K562 (cell line): Measurements from ENCODE around the gene EPHB4. TPM values are rescaled to one million over a fixed set of nuclear protein-coding genes. Genes with fewer than 3 reads are reported as not detected.

Source experiments
- ARHGAP35 ChIP-seq: fragments of 450-650 bp; IDR thresholded peaks from 2 replicates; pipeline ENCODE4 v1.6.1; 2018; ENCODE audit not compliant: partially characterized antibody
- C11orf30 ChIP-seq: fragments of 450-650 bp; IDR thresholded peaks from 2 replicates; pipeline ENCODE4 v1.6.1; 2016; ENCODE audit warnings: low read depth, mild to moderate bottlenecking
- EZH2 ChIP-seq: IDR thresholded peaks from 2 replicates; pipeline ENCODE4 v1.6.1; 2012; ENCODE audit warnings: low read depth, mild to moderate bottlenecking, inconsistent platforms, low read length, borderline replicate concordance
- HNRNPH1 ChIP-seq: fragments of 200-400 bp; formaldehyde crosslinking; optimal IDR thresholded peaks from 2 replicates; pipeline ENCODE3; 2017; ENCODE audit warnings: low read depth, mild to moderate bottlenecking, low read length, moderate library complexity
- KAT7 ChIP-seq: sonication (generic); formaldehyde crosslinking; IDR thresholded peaks from 2 replicates; pipeline ENCODE4 v1.8.0; 2022; ENCODE audit warnings: missing genetic modification reagents, mild to moderate bottlenecking, borderline replicate concordance
- KLF13 ChIP-seq: fragments of 450-650 bp; IDR thresholded peaks from 2 replicates; pipeline ENCODE4 v1.6.1; 2016; ENCODE audit warnings: missing genetic modification characterization, low read depth, mild to moderate bottlenecking, missing compliant biosample characterization, moderate library complexity, borderline replicate concordance
- MEF2A ChIP-seq: IDR thresholded peaks from 2 replicates; pipeline ENCODE4 v1.6.1; 2011; ENCODE audit warnings: low read depth, mild to moderate bottlenecking, low read length, moderate library complexity; ENCODE audit not compliant: control insufficient read depth
- MTA1 ChIP-seq: fragments of 450-650 bp; IDR thresholded peaks from 2 replicates; pipeline ENCODE4 v1.6.1; 2017; ENCODE audit warnings: borderline replicate concordance
- NCOR1 ChIP-seq: fragments of 450-650 bp; IDR thresholded peaks from 2 replicates; pipeline ENCODE4 v1.6.1; 2016; ENCODE audit warnings: mild to moderate bottlenecking, moderate library complexity
- NR3C1 ChIP-seq: sonication (generic); formaldehyde crosslinking; IDR thresholded peaks from 2 replicates; pipeline ENCODE4 v1.8.1; 2022; ENCODE audit warnings: missing genetic modification reagents
- NUFIP1 ChIP-seq: fragments of 450-650 bp; IDR thresholded peaks from 2 replicates; pipeline ENCODE4 v1.6.1; 2018; ENCODE audit not compliant: partially characterized antibody
- POLR2A ChIP-seq: fragments of 450-650 bp; conservative IDR thresholded peaks from 2 replicates; pipeline ENCODE4 v1.6.1; 2016
- RAD51 ChIP-seq: fragments of 450-650 bp; IDR thresholded peaks from 2 replicates; pipeline ENCODE4 v1.7.1; 2016; ENCODE audit warnings: low read depth, mild to moderate bottlenecking, borderline replicate concordance
- RBFOX2 ChIP-seq: fragments of 200-400 bp; formaldehyde crosslinking; IDR thresholded peaks from 2 replicates; pipeline ENCODE4 v1.6.1; 2017; ENCODE audit warnings: low read depth, mild to moderate bottlenecking, low read length, moderate library complexity
- RBM39 ChIP-seq: fragments of 200-400 bp; formaldehyde crosslinking; optimal IDR thresholded peaks from 2 replicates; pipeline ENCODE3; 2018; ENCODE audit warnings: low read depth, low read length
- RFX5 ChIP-seq: IDR thresholded peaks from 2 replicates; pipeline ENCODE4 v1.6.1; 2011; ENCODE audit warnings: low read depth, mild to moderate bottlenecking, improper control_type of control experiment, low read length
- SMAD2 ChIP-seq: fragments of 150-350 bp; IDR thresholded peaks from 2 replicates; pipeline ENCODE4 v1.6.1; 2014; ENCODE audit warnings: low read depth, mild to moderate bottlenecking, low read length
- SMARCA5 ChIP-seq: fragments of 450-650 bp; IDR thresholded peaks from 2 replicates; pipeline ENCODE4 v1.6.1; 2016
- STAG1 ChIP-seq: sonication (generic); formaldehyde crosslinking; IDR thresholded peaks from 2 replicates; pipeline ENCODE4 v1.5.0; 2020; ENCODE audit warnings: missing genetic modification reagents, borderline replicate concordance
- ZNF23 ChIP-seq: fragments of 250-450 bp; sonication (Bioruptor Pico); IDR thresholded peaks from 2 replicates; pipeline ENCODE4 v1.4.0; 2020; ENCODE audit warnings: mild to moderate bottlenecking
- ZNF3 ChIP-seq: fragments of 250-450 bp; sonication (Bioruptor Pico); IDR thresholded peaks from 2 replicates; pipeline ENCODE4 v1.5.0; 2021; ENCODE audit warnings: mild to moderate bottlenecking, moderate library complexity
- ZNF324 ChIP-seq: fragments of 250-450 bp; sonication (Bioruptor Pico); IDR thresholded peaks from 2 replicates; pipeline ENCODE4 v1.4.0; 2020; ENCODE audit warnings: mild to moderate bottlenecking
- polyA plus RNA-seq, 8 experiments: library from polyadenylated mRNA; depleted of rRNA in 4 of 8; stranded (reverse) in 5 of 8; unstranded in 3 of 8; fragments of >200 nt; fragmentation: Nextera tagmentation in 2 of 8; fragmentation: Illumina TruSeq in 1 of 8; extraction: Ambion mirVana in 2 of 8; extraction: Trizol in 1 of 8; gene quantifications; 2 replicates each; pipeline versions ENCODE4 v1.2.1 to v1.2.3, GENCODE V29; 2011 to 2014; ENCODE audit warnings: inconsistent platforms in 1 of 8, missing spikeins in 1 of 8
- total RNA-seq, 7 experiments: library from RNA; depleted of rRNA in 6 of 7; stranded (reverse); fragments of >200 nt in 6 of 7; fragmentation: Illumina TruSeq in 2 of 7; extraction: Trizol in 2 of 7; gene quantifications; 2 replicates each; pipeline versions ENCODE4 v1.2.1 to v1.2.3, GENCODE V29; 2011 to 2021; ENCODE audit warnings: low replicate concordance in 1 of 7
- TF ChIP-seq, protein P1 (sequence below): fragments of 200-800 bp; sonication (Bioruptor generic); IDR thresholded peaks from 2 replicates; pipeline ENCODE4 v1.6.1; 2017; ENCODE audit warnings: missing genetic modification characterization, missing compliant biosample characterization
- TF ChIP-seq, protein P2 (sequence below): fragments of 450-650 bp; IDR thresholded peaks from 2 replicates; pipeline ENCODE4 v1.7.1; 2018; ENCODE audit warnings: mild to moderate bottlenecking, low read depth; ENCODE audit not compliant: partially characterized antibody
- TF ChIP-seq, protein P3 (sequence below): fragments of 250-450 bp; sonication (Bioruptor Pico); IDR thresholded peaks from 2 replicates; pipeline ENCODE4 v1.8.0; 2021; ENCODE audit warnings: moderate library complexity, mild to moderate bottlenecking, inconsistent platforms
- TF ChIP-seq, protein P4 (sequence below), 2 experiments: fragments of 450-650 bp; IDR thresholded peaks; 2 replicates each; pipeline ENCODE4 v1.6.1; 2016

The EPHB4 gene
- total and polyA plus RNA-seq, 9 of the 15 experiments (the other 6 are each of a cell fraction or from before 2014, with no cell fraction given): 1.2 to 82.1 (median 37.9) TPM

DNA sequence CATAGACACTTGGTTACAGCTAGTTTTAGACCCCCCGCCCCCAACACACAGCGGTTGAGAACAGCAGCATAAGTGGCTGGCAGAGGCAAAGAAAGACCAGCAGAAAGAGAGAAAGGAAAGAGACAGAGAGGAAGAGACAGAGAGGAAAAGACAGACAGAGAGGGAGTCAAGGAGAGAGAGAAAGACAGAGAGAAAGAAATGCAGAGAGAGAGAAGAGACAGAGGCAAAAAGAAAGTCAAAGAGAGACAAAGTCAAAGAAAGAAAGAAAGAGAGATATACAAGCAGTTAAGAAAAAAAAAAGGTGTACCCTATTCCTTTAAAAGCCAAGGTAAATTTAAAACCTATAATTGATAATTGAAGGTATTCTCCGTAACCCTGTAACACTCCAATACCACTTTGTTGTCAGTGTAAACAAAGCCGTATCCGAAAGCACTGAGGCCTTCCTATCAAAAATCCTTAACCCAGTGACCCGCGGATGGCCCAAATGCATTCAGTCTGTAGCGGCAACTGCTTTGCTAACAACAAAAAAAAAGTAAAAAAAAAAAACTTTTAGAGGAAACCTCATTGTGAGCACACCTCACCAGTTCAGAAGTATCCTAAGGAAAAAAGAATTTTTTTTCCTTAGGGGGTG is 13.3 kb upstream of the EPHB4 start (continued):
- TF ChIP-seq MTA1 (peak; percentile 84), STAG1 (CRISPR knock-in tag) (no peak), MEF2A (no peak), KLF13 (tag) (no peak), HNRNPH1 (no peak), RBM39 (no peak), RAD51 (no peak), ARHGAP35 (peak; percentile 79), POLR2A (peak; percentile 56; the same call in 1 of the 2 replicates), NCOR1 (no peak), ZNF324 (CRISPR knock-in tag) (no peak), EZH2 (no peak), RBFOX2 (no peak), SMAD2 (no peak), NUFIP1 (no peak), ZNF3 (CRISPR knock-in tag) (no peak), ZNF23 (CRISPR knock-in tag) (no peak), RFX5 (no peak), C11orf30 (no peak), NR3C1 (no peak), SMARCA5 (peak; percentile 80; the same call in 1 of the 2 replicates), KAT7 (no peak)
- TF ChIP-seq, protein P1, sequence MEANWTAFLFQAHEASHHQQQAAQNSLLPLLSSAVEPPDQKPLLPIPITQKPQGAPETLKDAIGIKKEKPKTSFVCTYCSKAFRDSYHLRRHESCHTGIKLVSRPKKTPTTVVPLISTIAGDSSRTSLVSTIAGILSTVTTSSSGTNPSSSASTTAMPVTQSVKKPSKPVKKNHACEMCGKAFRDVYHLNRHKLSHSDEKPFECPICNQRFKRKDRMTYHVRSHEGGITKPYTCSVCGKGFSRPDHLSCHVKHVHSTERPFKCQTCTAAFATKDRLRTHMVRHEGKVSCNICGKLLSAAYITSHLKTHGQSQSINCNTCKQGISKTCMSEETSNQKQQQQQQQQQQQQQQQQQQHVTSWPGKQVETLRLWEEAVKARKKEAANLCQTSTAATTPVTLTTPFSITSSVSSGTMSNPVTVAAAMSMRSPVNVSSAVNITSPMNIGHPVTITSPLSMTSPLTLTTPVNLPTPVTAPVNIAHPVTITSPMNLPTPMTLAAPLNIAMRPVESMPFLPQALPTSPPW (CRISPR knock-in tag): no peak
- TF ChIP-seq, protein P2, sequence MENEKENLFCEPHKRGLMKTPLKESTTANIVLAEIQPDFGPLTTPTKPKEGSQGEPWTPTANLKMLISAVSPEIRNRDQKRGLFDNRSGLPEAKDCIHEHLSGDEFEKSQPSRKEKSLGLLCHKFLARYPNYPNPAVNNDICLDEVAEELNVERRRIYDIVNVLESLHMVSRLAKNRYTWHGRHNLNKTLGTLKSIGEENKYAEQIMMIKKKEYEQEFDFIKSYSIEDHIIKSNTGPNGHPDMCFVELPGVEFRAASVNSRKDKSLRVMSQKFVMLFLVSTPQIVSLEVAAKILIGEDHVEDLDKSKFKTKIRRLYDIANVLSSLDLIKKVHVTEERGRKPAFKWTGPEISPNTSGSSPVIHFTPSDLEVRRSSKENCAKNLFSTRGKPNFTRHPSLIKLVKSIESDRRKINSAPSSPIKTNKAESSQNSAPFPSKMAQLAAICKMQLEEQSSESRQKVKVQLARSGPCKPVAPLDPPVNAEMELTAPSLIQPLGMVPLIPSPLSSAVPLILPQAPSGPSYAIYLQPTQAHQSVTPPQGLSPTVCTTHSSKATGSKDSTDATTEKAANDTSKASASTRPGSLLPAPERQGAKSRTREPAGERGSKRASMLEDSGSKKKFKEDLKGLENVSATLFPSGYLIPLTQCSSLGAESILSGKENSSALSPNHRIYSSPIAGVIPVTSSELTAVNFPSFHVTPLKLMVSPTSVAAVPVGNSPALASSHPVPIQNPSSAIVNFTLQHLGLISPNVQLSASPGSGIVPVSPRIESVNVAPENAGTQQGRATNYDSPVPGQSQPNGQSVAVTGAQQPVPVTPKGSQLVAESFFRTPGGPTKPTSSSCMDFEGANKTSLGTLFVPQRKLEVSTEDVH: no peak
- TF ChIP-seq, protein P3, sequence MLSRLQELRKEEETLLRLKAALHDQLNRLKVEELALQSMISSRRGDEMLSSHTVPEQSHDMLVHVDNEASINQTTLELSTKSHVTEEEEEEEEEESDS: no peak
- TF ChIP-seq, protein P4, sequence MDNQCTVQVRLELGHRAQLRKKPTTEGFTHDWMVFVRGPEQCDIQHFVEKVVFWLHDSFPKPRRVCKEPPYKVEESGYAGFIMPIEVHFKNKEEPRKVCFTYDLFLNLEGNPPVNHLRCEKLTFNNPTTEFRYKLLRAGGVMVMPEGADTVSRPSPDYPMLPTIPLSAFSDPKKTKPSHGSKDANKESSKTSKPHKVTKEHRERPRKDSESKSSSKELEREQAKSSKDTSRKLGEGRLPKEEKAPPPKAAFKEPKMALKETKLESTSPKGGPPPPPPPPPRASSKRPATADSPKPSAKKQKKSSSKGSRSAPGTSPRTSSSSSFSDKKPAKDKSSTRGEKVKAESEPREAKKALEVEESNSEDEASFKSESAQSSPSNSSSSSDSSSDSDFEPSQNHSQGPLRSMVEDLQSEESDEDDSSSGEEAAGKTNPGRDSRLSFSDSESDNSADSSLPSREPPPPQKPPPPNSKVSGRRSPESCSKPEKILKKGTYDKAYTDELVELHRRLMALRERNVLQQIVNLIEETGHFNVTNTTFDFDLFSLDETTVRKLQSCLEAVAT (IDR thresholded peaks at IDR 0.05): peak; percentile 89 to 97
